OCI-LY1 (cell line): ENCODE data around the gene MYLIP.

ENCODE experiments used
- H2AFZ ChIP-seq: fragments of 200-600 bp; sonication (generic), shearing (Covaris generic); 2 replicates; pipeline ENCODE4 v1.6.0; 2014; ENCODE audit warnings: antibody characterized with exemption, mild to moderate bottlenecking, low read length
- H3F3A ChIP-seq: fragments of 200-600 bp; sonication (generic), shearing (Covaris generic); 2 replicates; pipeline ENCODE4 v1.6.0; 2014; ENCODE audit warnings: mild to moderate bottlenecking, antibody characterized with exemption, low read length, moderate library complexity; ENCODE audit not compliant: insufficient read depth
- H3K27ac ChIP-seq: fragments of 200-600 bp; sonication (generic); 2 replicates; pipeline ENCODE4 v1.5.1; 2014; ENCODE audit warnings: low read length, mixed run types, mild to moderate bottlenecking, low read depth; ENCODE audit not compliant: poor library complexity, severe bottlenecking
- H3K27me3 ChIP-seq: fragments of 200-600 bp; sonication (generic); 2 replicates; pipeline ENCODE4 v1.6.0; 2014; ENCODE audit warnings: antibody characterized with exemption, mild to moderate bottlenecking, low read length, moderate library complexity; ENCODE audit not compliant: insufficient read depth
- H3K36me3 ChIP-seq: fragments of 200-600 bp; sonication (generic); 2 replicates; pipeline ENCODE4 v1.6.1; 2014; ENCODE audit warnings: mild to moderate bottlenecking, antibody characterized with exemption, low read length, moderate library complexity, mixed read lengths; ENCODE audit not compliant: insufficient read depth
- H3K4me1 ChIP-seq: fragments of 200-600 bp; sonication (generic); 2 replicates; pipeline ENCODE4 v1.5.1; 2014; ENCODE audit warnings: mild to moderate bottlenecking, low read length, moderate library complexity; ENCODE audit not compliant: insufficient read depth, severe bottlenecking
- H3K4me2 ChIP-seq: fragments of 200-600 bp; sonication (generic), shearing (Covaris generic); 2 replicates; pipeline ENCODE4 v1.6.1; 2014; ENCODE audit warnings: low read length
- H3K4me3 ChIP-seq: fragments of 200-600 bp; sonication (generic); 2 replicates; pipeline ENCODE4 v1.5.1; 2014; ENCODE audit warnings: low read length, low read depth, mild to moderate bottlenecking, mixed read lengths; ENCODE audit not compliant: poor library complexity, severe bottlenecking
- H3K79me2 ChIP-seq: fragments of 200-600 bp; shearing (Covaris generic); 2 replicates; pipeline ENCODE4 v1.6.1; 2016; ENCODE audit warnings: mixed run types, low read length, mixed read lengths; ENCODE audit not compliant: insufficient read depth
- H3K9ac ChIP-seq: fragments of 200-600 bp; sonication (generic), shearing (Covaris generic); 2 replicates; pipeline ENCODE4 v1.6.1; 2014; ENCODE audit warnings: mild to moderate bottlenecking, low read length, mixed read lengths
- H3K9me2 ChIP-seq: fragments of 200-600 bp; sonication (generic), shearing (Covaris generic); 2 replicates; pipeline ENCODE4 v1.6.1; 2014; ENCODE audit warnings: low read depth, mild to moderate bottlenecking, low read length, mixed read lengths
- H3K9me3 ChIP-seq: fragments of 200-600 bp; shearing (Covaris generic); 2 replicates; pipeline ENCODE4 v1.6.1; 2014; ENCODE audit warnings: low read length, mixed read lengths
- H4K20me1 ChIP-seq: fragments of 200-600 bp; sonication (generic), shearing (Covaris generic); 2 replicates; pipeline ENCODE4 v1.6.0; 2016; ENCODE audit warnings: mild to moderate bottlenecking, low read length; ENCODE audit not compliant: insufficient read depth
- EZH2 ChIP-seq: fragments of 200-600 bp; sonication (generic), shearing (Covaris generic); IDR thresholded peaks from 2 replicates; pipeline ENCODE4 v1.8.0; 2017; ENCODE audit warnings: borderline replicate concordance, mixed run types, mild to moderate bottlenecking, antibody characterized with exemption, low read length, moderate library complexity, mixed read lengths
- TF ChIP-seq, protein P1 (sequence below): fragments of 200-600 bp; sonication (generic), shearing (Covaris generic); IDR thresholded peaks from 2 replicates; pipeline ENCODE4 v1.5.1; 2017; ENCODE audit warnings: mild to moderate bottlenecking, antibody characterized with exemption, low read length, moderate library complexity, mixed read lengths

The MYLIP gene

GRCh38 chr6:16158943-16159557 is 30.2 kb downstream of the MYLIP start:
- H3K9me3 ChIP-seq, result peaks cover 3% of the 10 kb centered on the region; the same call in 1 of the 2 replicates
- H3K27ac ChIP-seq, result no peak overlapping the region
- peaks cover 23% of the 10 kb centered on the region for H3K36me3 ChIP-seq
- H4K20me1 ChIP-seq, result no peaks in the 10 kb centered on the region
- no peaks in the 10 kb centered on the region for H3K79me2 ChIP-seq
- H2AFZ ChIP-seq, result no peak overlapping the region
- no peak overlapping the region for H3K9ac ChIP-seq
- no peaks in the 10 kb centered on the region for H3F3A ChIP-seq
- H3K4me1 ChIP-seq, result no peaks in the 10 kb centered on the region
- no peaks in the 10 kb centered on the region for H3K27me3 ChIP-seq
- TF ChIP-seq EZH2, result no peak
- TF ChIP-seq, protein P1, sequence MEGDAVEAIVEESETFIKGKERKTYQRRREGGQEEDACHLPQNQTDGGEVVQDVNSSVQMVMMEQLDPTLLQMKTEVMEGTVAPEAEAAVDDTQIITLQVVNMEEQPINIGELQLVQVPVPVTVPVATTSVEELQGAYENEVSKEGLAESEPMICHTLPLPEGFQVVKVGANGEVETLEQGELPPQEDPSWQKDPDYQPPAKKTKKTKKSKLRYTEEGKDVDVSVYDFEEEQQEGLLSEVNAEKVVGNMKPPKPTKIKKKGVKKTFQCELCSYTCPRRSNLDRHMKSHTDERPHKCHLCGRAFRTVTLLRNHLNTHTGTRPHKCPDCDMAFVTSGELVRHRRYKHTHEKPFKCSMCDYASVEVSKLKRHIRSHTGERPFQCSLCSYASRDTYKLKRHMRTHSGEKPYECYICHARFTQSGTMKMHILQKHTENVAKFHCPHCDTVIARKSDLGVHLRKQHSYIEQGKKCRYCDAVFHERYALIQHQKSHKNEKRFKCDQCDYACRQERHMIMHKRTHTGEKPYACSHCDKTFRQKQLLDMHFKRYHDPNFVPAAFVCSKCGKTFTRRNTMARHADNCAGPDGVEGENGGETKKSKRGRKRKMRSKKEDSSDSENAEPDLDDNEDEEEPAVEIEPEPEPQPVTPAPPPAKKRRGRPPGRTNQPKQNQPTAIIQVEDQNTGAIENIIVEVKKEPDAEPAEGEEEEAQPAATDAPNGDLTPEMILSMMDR, result no peak
- no peak overlapping the region for H3K4me2 ChIP-seq
- H3K4me3 ChIP-seq, result no peak overlapping the region
- no peaks in the 10 kb centered on the region for H3K9me2 ChIP-seq

GRCh38 chr6:16160794-16161193 is 31.9 kb downstream of the MYLIP start:
- Histone ChIP-seq H3K79me2 (no peaks in the 10 kb centered on the region), H4K20me1 (no peaks in the 10 kb centered on the region), H2AFZ (no peak overlapping the region), H3K9me3 (peaks cover 3% of the 10 kb centered on the region; the same call in 1 of the 2 replicates), H3K27me3 (no peaks in the 10 kb centered on the region; the same call in 1 of the 2 replicates), H3K9ac (no peak overlapping the region), H3K4me1 (no peaks in the 10 kb centered on the region), H3K9me2 (no peaks in the 10 kb centered on the region), H3K27ac (no peak overlapping the region), H3K4me2 (no peak overlapping the region), H3F3A (no peaks in the 10 kb centered on the region), H3K36me3 (peaks cover 6% of the 10 kb centered on the region), H3K4me3 (no peak overlapping the region)
- no peak for TF ChIP-seq EZH2
- TF ChIP-seq, protein P1, result no peak

DNA sequence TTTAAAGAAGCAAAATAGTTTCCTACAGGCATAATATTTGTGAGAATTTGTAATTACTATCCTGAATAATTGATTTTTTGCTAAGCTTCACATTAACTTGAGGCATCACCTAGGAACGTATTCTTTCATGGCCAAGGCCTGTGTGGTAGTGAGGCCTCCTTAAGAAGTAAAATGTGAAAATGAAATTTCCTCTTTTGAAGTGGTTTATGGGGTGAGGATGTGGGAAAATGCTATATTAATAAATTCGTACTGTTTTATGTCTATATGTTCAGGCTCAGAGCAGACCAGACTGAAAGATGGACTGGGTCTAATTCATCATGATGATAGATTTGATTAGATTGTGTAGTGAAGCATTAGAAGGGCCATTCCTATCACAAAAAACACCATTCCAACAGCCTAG is 33.1 kb downstream of the MYLIP start:
- H3K79me2 ChIP-seq, result no peaks in the 10 kb centered on the region
- no peaks in the 10 kb centered on the region for H3K4me1 ChIP-seq
- no peak overlapping the region for H3K9ac ChIP-seq
- H3K27ac ChIP-seq, result no peak overlapping the region
- no peaks in the 10 kb centered on the region for H3K9me2 ChIP-seq
- H2AFZ ChIP-seq, result no peak overlapping the region
- H3K9me3 ChIP-seq, result peaks cover 3% of the 10 kb centered on the region; the same call in 1 of the 2 replicates
- H3K4me3 ChIP-seq, result no peak overlapping the region
- H3K36me3 ChIP-seq, result no peaks in the 10 kb centered on the region; the same call in 1 of the 2 replicates
- no peaks in the 10 kb centered on the region; the same call in 1 of the 2 replicates for H3K27me3 ChIP-seq
- TF ChIP-seq EZH2, result no peak
- TF ChIP-seq, protein P1, result no peak
- no peaks in the 10 kb centered on the region for H4K20me1 ChIP-seq
- H3K4me2 ChIP-seq, result no peak overlapping the region
- H3F3A ChIP-seq, result no peaks in the 10 kb centered on the region
